HCT116 (cell line): ENCODE results near the gene SUSD4. TPM values are rescaled to one million over a fixed set of nuclear protein-coding genes. Genes with fewer than 3 reads are reported as not detected.

Experiments used
- ATAC-seq: fragments of 200-7000 bp; cut with Tn5 transposase; 2 replicates; pipeline ENCODE4 v1.9.1; 2020; ENCODE audit warnings: mild to moderate bottlenecking, moderate library complexity
- BruUV-seq: library from RNA; stranded (reverse); fragments of 400-500 nt; replicated peaks from 2 replicates; lab custom pipeline; 2021; lab: Mats Ljungman, UMichigan
- CTCF ChIA-PET: fragments of 300-600 bp; sonication (Branson Sonifier 250); formaldehyde crosslinking; loops from one replicate; lab custom pipeline; 2021; ENCODE audit warnings: antibody characterized with exemption; lab: Charles Lee
- POLR2A ChIA-PET: fragments of 300-600, 350-600 bp; sonication (Branson Sonifier 250); formaldehyde crosslinking; loops from one replicate; lab custom pipeline; 2021; ENCODE audit warnings: antibody characterized with exemption; lab: Charles Lee
- RAD21 ChIA-PET, 2 experiments: fragments of 300-600 bp; sonication (Branson Sonifier 250); formaldehyde crosslinking; loops; one replicate each; lab custom pipeline; 2023; ENCODE audit warnings: low total read pairs in 2 of 2; ENCODE audit not compliant: uncharacterized antibody in 2 of 2, unreplicated experiment in 2 of 2, low non-redundant PET in 1 of 2; lab: Charles Lee
- DNase-seq: peaks from one replicate; pipeline ENCODE4 v3.0.0-alpha.2; 2010; ENCODE audit warnings: low read depth, low spot score
- H2AFZ ChIP-seq: fragments of 200-600 bp; shearing (Covaris generic), sonication (generic); 2 replicates; pipeline ENCODE4 v1.6.1; 2017; ENCODE audit warnings: low read depth, mixed run types, mixed read lengths, antibody characterized with exemption, low read length; ENCODE audit not compliant: poor library complexity, severe bottlenecking
- H3K27ac ChIP-seq: 2 replicates; pipeline ENCODE4 v1.5.1; 2012; ENCODE audit warnings: low read depth, low read length
- H3K27me3 ChIP-seq: fragments of 200-600 bp; sonication (generic); 2 replicates; pipeline ENCODE4 v1.6.1; 2016; ENCODE audit warnings: mixed run types, low read length, mixed read lengths; ENCODE audit not compliant: insufficient read depth
- H3K36me3 ChIP-seq, 2 experiments: fragments of 200-500 bp in 1 of 2; fragments of 200-600 bp in 1 of 2; sonication (Bioruptor generic) in 1 of 2; sonication (generic) in 1 of 2; 2 replicates each; pipeline versions ENCODE4 v1.5.1 to v1.6.1; 2014 to 2016; ENCODE audit warnings: low read length in 2 of 2, inconsistent platforms in 1 of 2, mixed read lengths in 1 of 2, mixed run types in 1 of 2; ENCODE audit not compliant: insufficient read depth in 2 of 2, control insufficient read depth in 1 of 2
- H3K4me1 ChIP-seq, 2 experiments: fragments of 200-600 bp in 1 of 2; sonication (generic) in 1 of 2; 2 replicates each; pipeline versions ENCODE4 v1.5.1 to v1.6.1; 2012 to 2017; ENCODE audit warnings: low read length in 2 of 2, inconsistent platforms in 1 of 2, mild to moderate bottlenecking in 1 of 2, mixed read lengths in 1 of 2, mixed run types in 1 of 2, moderate library complexity in 1 of 2; ENCODE audit not compliant: insufficient read depth in 2 of 2, control insufficient read depth in 1 of 2
- H3K4me2 ChIP-seq: fragments of 200-600 bp; sonication (generic); 2 replicates; pipeline ENCODE4 v1.6.1; 2017; ENCODE audit warnings: mixed run types, low read length, mixed read lengths
- H3K4me3 ChIP-seq, 2 experiments: fragments of 200-600 bp in 1 of 2; sonication (generic) in 1 of 2; replicated peaks in 1 of 2; 2 replicates each; pipeline ENCODE4 v1.5.1; 2011 to 2016; ENCODE audit warnings: low read length in 2 of 2, control low read depth in 1 of 2, low read depth in 1 of 2, mild to moderate bottlenecking in 1 of 2, mixed read lengths in 1 of 2, mixed run types in 1 of 2
- H3K79me2 ChIP-seq: fragments of 200-600 bp; sonication (generic); 2 replicates; pipeline ENCODE4 v1.6.1; 2017; ENCODE audit warnings: mild to moderate bottlenecking, mixed run types, low read length, moderate library complexity, mixed read lengths; ENCODE audit not compliant: insufficient read depth
- H3K9ac ChIP-seq: fragments of 200-600 bp; sonication (generic); 2 replicates; pipeline ENCODE4 v1.6.1; 2016; ENCODE audit warnings: low read length, mixed read lengths
- H3K9me2 ChIP-seq: fragments of 200-600 bp; sonication (generic), shearing (Covaris generic); 2 replicates; pipeline ENCODE4 v1.6.1; 2017; ENCODE audit warnings: mixed run types, mild to moderate bottlenecking, moderate library complexity; ENCODE audit not compliant: insufficient read depth
- H3K9me3 ChIP-seq, 2 experiments: fragments of 200-500 bp in 1 of 2; fragments of 200-600 bp in 1 of 2; sonication (Bioruptor generic) in 1 of 2; sonication (generic) in 1 of 2; 2 replicates each; pipeline ENCODE4 v1.6.1; 2014 to 2017; ENCODE audit warnings: low read length in 2 of 2, mixed read lengths in 2 of 2, inconsistent platforms in 1 of 2, low read depth in 1 of 2, mild to moderate bottlenecking in 1 of 2, mixed run types in 1 of 2, moderate library complexity in 1 of 2; ENCODE audit not compliant: control insufficient read depth in 1 of 2, insufficient read depth in 1 of 2
- H4K20me1 ChIP-seq: fragments of 200-600 bp; sonication (generic), shearing (Covaris generic); 2 replicates; pipeline ENCODE4 v1.6.1; 2017; ENCODE audit warnings: mixed run types, mild to moderate bottlenecking, moderate library complexity; ENCODE audit not compliant: insufficient read depth
- CBX3 ChIP-seq: IDR thresholded peaks from 2 replicates; pipeline ENCODE4 v1.6.1; 2012; ENCODE audit warnings: low read depth
- EGR1 ChIP-seq: IDR thresholded peaks from 2 replicates; pipeline ENCODE4 v1.6.1; 2012; ENCODE audit warnings: low read depth
- ELF1 ChIP-seq: IDR thresholded peaks from 2 replicates; pipeline ENCODE4 v1.6.1; 2012; ENCODE audit warnings: low read depth, borderline replicate concordance
- EZH2 ChIP-seq: fragments of 200-600 bp; sonication (generic); IDR thresholded peaks from 2 replicates; pipeline ENCODE4 v1.6.1; 2017; ENCODE audit warnings: antibody characterized with exemption, mixed run types
- FOSL1 ChIP-seq: IDR thresholded peaks from 2 replicates; pipeline ENCODE4 v1.6.1; 2012; ENCODE audit warnings: low read depth
- JUND ChIP-seq: IDR thresholded peaks from 2 replicates; pipeline ENCODE4 v1.6.1; 2012
- POLR2A ChIP-seq: IDR thresholded peaks from 2 replicates; pipeline ENCODE4 v1.7.0; 2011; ENCODE audit warnings: borderline replicate concordance; ENCODE audit not compliant: insufficient read depth, insufficient read length; ENCODE audit errors: extremely low read depth
- POLR2AphosphoS5 ChIP-seq: IDR thresholded peaks from 2 replicates; pipeline ENCODE4 v1.6.1; 2011; ENCODE audit warnings: mild to moderate bottlenecking, low read depth, low read length, moderate library complexity
- RAD21 ChIP-seq: IDR thresholded peaks from 2 replicates; pipeline ENCODE4 v1.6.1; 2012; ENCODE audit warnings: low read depth, mild to moderate bottlenecking
- SP1 ChIP-seq: IDR thresholded peaks from 2 replicates; pipeline ENCODE4 v1.6.1; 2012; ENCODE audit warnings: low read depth
- ZBTB33 ChIP-seq: IDR thresholded peaks from 2 replicates; pipeline ENCODE4 v1.6.1; 2011; ENCODE audit warnings: mild to moderate bottlenecking, low read length, moderate library complexity; ENCODE audit not compliant: insufficient replicate concordance; ENCODE audit errors: extremely low read depth
- ZNF274 ChIP-seq: fragments of 200-500 bp; sonication (Bioruptor generic); IDR thresholded peaks from 2 replicates; pipeline ENCODE4 v1.6.1; 2014; ENCODE audit warnings: mild to moderate bottlenecking, low read depth, low read length, inconsistent platforms
- intact Hi-C: fragments of 100-400 bp; cut with micrococcal nuclease; formaldehyde crosslinking; loops from 2 replicates; pipeline ENCODE4 v1.10.0; 2022
- total RNA-seq: library from RNA; stranded (reverse); gene quantifications from one replicate; pipeline ENCODE4 v1.2.1, GENCODE V29; 2021; ENCODE audit not compliant: unreplicated experiment

The SUSD4 gene
- total RNA-seq, 1 experiment from 2014 or later: 0.59 TPM

GRCh38 chr1:223180731-223181321, 183.2 kb downstream of the SUSD4 start:
- ATAC-seq: no peak
- H4K20me1 ChIP-seq: no peaks in the 10 kb centered on the region
- TF ChIP-seq POLR2AphosphoS5 (no peak), ZNF274 (no peak), JUND (no peak), ZBTB33 (no peak), POLR2A (no peak), EGR1 (no peak), CBX3 (no peak), SP1 (no peak)
- TF ChIP-seq, all 23 proteins: peak for 0
- Histone ChIP-seq H3K4me3 (no peak overlapping the region), H3K9ac (no peak overlapping the region), H3K4me2 (no peak overlapping the region), H3K4me1 (no peaks in the 10 kb centered on the region), H3K27me3 (peaks cover 29% of the 10 kb centered on the region), H2AFZ (no peak overlapping the region), H3K9me2 (no peaks in the 10 kb centered on the region), H3K79me2 (no peaks in the 10 kb centered on the region), H3K27ac (no peak overlapping the region), H3K9me3 (no peaks in the 10 kb centered on the region), H3K36me3 (no peaks in the 10 kb centered on the region)
- ChIA-PET RAD21 (no interaction called here), CTCF (no interaction called here), POLR2A (no interaction called here)
- no peak for DNase-seq
- BruUV-seq: no TSS peak
- intact Hi-C loops: no loop called here

GRCh38 chr1:223179786-223180185, 184.2 kb downstream of the SUSD4 start:
- ChIA-PET POLR2A (no interaction called here), CTCF (no interaction called here), RAD21 (no interaction called here)
- Histone ChIP-seq H3K36me3 (no peaks in the 10 kb centered on the region), H3K4me1 (no peaks in the 10 kb centered on the region), H3K9ac (no peak overlapping the region), H4K20me1 (no peaks in the 10 kb centered on the region), H3K9me2 (no peaks in the 10 kb centered on the region), H3K9me3 (no peaks in the 10 kb centered on the region), H3K79me2 (no peaks in the 10 kb centered on the region), H3K27me3 (peaks cover 29% of the 10 kb centered on the region), H3K4me3 (no peak overlapping the region), H3K27ac (no peak overlapping the region), H3K4me2 (no peak overlapping the region), H2AFZ (no peak overlapping the region)
- no TSS peak for BruUV-seq
- intact Hi-C loops: no loop called here
- TF ChIP-seq RAD21 (no peak), EZH2 (no peak), FOSL1 (no peak), POLR2AphosphoS5 (no peak), ZNF274 (no peak), ELF1 (no peak)
- ATAC-seq (no peak), DNase-seq (no peak)
